Erythroblast (primary cell): Measurements from ENCODE around the gene DUT.

Source experiments
- GATA1 ChIP-seq: IDR thresholded peaks from 2 replicates; pipeline ENCODE4 v1.6.1; 2011; ENCODE audit warnings: low read depth, mild to moderate bottlenecking, control low read depth, low read length, moderate library complexity
- POLR2A ChIP-seq: IDR thresholded peaks from 2 replicates; pipeline ENCODE4 v1.6.1; 2011; ENCODE audit warnings: mild to moderate bottlenecking, low read length

GRCh38 chr15:48366584-48367312 lies 35.5 kb downstream of the DUT start:
- no peak for TF ChIP-seq POLR2A
- no peak for TF ChIP-seq GATA1
